ENCODE measurements around the gene PRKAR1B. TPM values are rescaled to one million over a fixed set of nuclear protein-coding genes. Genes with fewer than 3 reads are reported as not detected.

The PRKAR1B gene
- total RNA-seq, 2 donors from 2014 or later, result 33.5 to 43.2 TPM

DNA sequence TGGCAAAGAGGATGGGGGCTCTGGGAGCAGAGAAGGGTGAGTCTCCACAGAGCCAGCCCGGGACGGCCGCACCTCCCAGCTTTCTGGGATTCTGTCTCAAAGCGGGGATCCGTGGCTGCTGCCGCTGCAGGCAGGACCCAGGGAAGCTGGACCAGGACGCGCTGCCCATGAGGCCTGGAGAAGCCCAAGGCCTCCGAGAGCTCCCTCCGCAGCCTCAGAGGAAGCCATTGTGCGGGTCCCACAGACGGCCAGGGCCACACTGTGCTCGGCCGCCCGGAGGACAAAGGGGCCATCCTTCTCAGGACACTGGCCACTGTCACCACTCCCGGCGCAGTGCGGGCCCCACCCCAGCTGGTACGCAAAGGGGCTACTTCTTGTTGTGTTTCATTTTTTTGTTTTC, 128.2 kb downstream of the PRKAR1B start:
- Histone ChIP-seq H3K9me3 (ENCODE audit: control insufficient read depth, low read length) (no peaks in the 10 kb centered on the region), H3K4me1 (ENCODE audit: control insufficient read depth, insufficient read depth, low read length) (no peaks in the 10 kb centered on the region), H3K27ac (ENCODE audit: low read depth, low read length) (no peak overlapping the region), H3K36me3 (ENCODE audit: control insufficient read depth, insufficient read depth, low read length) (no peaks in the 10 kb centered on the region), H3K27me3 (ENCODE audit: control insufficient read depth, insufficient read depth, low read length, poor library complexity, severe bottlenecking) (no peaks in the 10 kb centered on the region), H3K9ac (ENCODE audit: extremely low read depth, low read length, poor library complexity, severe bottlenecking) (no peak overlapping the region), H3K4me3 (ENCODE audit: low read length) (no peak overlapping the region)
- no peak overlapping the region for H3K27ac Mint-ChIP-seq
- no peaks in the 10 kb centered on the region for H3K4me1 Mint-ChIP-seq
- H3K36me3 Mint-ChIP-seq (ENCODE audit: low read depth), result peaks cover 10% of the 10 kb centered on the region
- 95 to 99% methylated on average over 19 of the region's 19 CpGs for WGBS, 2 experiments (ENCODE audit: insufficient coverage in 1 of 2, insufficient read length in 1 of 2)
- H3K9me3 Mint-ChIP-seq, result no peaks in the 10 kb centered on the region
- TF ChIP-seq, protein P1, sequence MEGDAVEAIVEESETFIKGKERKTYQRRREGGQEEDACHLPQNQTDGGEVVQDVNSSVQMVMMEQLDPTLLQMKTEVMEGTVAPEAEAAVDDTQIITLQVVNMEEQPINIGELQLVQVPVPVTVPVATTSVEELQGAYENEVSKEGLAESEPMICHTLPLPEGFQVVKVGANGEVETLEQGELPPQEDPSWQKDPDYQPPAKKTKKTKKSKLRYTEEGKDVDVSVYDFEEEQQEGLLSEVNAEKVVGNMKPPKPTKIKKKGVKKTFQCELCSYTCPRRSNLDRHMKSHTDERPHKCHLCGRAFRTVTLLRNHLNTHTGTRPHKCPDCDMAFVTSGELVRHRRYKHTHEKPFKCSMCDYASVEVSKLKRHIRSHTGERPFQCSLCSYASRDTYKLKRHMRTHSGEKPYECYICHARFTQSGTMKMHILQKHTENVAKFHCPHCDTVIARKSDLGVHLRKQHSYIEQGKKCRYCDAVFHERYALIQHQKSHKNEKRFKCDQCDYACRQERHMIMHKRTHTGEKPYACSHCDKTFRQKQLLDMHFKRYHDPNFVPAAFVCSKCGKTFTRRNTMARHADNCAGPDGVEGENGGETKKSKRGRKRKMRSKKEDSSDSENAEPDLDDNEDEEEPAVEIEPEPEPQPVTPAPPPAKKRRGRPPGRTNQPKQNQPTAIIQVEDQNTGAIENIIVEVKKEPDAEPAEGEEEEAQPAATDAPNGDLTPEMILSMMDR (conservative IDR thresholded peaks at IDR 0.05), result no peak
- no peak for DNase-seq
- no peaks in the 10 kb centered on the region for H3K27me3 Mint-ChIP-seq (ENCODE audit: insufficient read depth)
- no peak overlapping the region for H3K4me3 Mint-ChIP-seq

DNA sequence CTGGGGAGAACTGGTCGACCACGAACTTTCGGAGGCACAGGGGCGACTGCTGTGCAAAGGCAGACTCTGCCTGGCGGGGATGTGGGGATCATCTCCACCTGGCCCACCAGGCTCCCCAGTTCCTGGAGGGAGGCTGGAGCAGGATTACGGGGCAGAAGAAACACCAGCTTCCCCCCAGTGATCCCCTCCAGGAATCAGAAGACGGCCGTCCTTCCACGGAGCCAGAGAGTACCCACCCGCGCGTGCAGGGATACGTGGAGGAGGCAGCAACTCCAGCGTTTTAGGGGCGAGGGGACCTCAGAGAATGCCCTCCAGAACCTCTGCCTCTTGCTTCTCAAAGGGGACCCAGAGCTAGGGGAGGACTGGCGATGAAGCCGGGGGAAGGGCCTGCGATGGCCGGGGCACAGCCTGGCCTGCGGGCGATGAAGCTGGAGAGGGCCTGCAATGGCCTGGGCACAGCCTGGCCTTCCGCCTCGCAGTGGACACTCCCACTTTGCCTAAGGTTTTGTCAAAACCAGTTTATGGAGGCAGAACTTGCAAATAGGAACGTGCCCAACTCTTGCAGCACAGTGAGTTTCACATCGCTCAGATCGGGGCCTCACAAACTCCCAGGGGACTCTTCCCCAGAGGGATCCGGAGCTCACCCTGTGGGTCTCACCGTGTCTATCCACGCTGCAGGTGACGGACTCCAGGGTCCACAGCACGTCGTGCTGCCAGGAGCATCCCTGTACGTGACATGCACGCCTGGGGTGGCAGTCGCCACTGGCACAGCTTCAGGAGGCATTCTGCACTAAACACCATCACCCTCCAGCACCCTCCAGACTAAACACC, 129.5 kb downstream of the PRKAR1B start:
- DNase-seq, result peak; percentile 35
- Mint-ChIP-seq H3K9me3 (no peaks in the 10 kb centered on the region), H3K4me1 (no peaks in the 10 kb centered on the region), H3K27me3 (ENCODE audit: insufficient read depth) (no peaks in the 10 kb centered on the region), H3K36me3 (ENCODE audit: low read depth) (peaks cover 10% of the 10 kb centered on the region), H3K27ac (no peak overlapping the region), H3K4me3 (no peak overlapping the region)
- Histone ChIP-seq H3K4me1 (ENCODE audit: control insufficient read depth, insufficient read depth, low read length) (no peaks in the 10 kb centered on the region), H3K27ac (ENCODE audit: low read depth, low read length) (no peak overlapping the region), H3K27me3 (ENCODE audit: control insufficient read depth, insufficient read depth, low read length, poor library complexity, severe bottlenecking) (no peaks in the 10 kb centered on the region), H3K36me3 (ENCODE audit: control insufficient read depth, insufficient read depth, low read length) (no peaks in the 10 kb centered on the region), H3K4me3 (ENCODE audit: low read length) (no peak overlapping the region), H3K9me3 (ENCODE audit: control insufficient read depth, low read length) (no peaks in the 10 kb centered on the region), H3K9ac (ENCODE audit: extremely low read depth, low read length, poor library complexity, severe bottlenecking) (no peak overlapping the region)
- 93 to 96% methylated on average over 25 to 35 of the region's 35 CpGs for WGBS, 2 experiments (ENCODE audit: insufficient coverage in 1 of 2, insufficient read length in 1 of 2)
- TF ChIP-seq, protein P1 (conservative IDR thresholded peaks at IDR 0.05), result no peak

DNA sequence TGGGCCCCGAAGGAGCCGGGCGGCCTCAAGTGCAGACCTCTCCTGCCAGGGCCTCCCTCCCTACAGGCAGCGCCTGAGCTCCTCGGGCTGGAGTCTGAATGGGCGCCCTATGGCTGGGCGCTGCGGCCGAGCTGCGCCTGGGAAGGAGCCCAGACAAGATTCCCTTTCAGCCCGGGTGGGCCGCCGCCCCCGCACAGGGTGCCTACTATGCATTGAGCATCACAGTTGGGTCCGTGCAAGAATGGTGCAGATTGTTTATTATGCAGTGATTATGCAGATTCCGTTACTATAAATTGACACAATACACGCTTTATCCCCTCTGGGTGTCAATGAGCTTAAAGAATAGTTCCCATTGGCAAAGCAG, 130.3 kb downstream of the PRKAR1B start:
- Histone ChIP-seq H3K36me3 (ENCODE audit: control insufficient read depth, insufficient read depth, low read length) (no peaks in the 10 kb centered on the region), H3K9me3 (ENCODE audit: control insufficient read depth, low read length) (no peaks in the 10 kb centered on the region), H3K27me3 (ENCODE audit: control insufficient read depth, insufficient read depth, low read length, poor library complexity, severe bottlenecking) (no peaks in the 10 kb centered on the region), H3K9ac (ENCODE audit: extremely low read depth, low read length, poor library complexity, severe bottlenecking) (no peak overlapping the region), H3K4me1 (ENCODE audit: control insufficient read depth, insufficient read depth, low read length) (no peaks in the 10 kb centered on the region), H3K27ac (ENCODE audit: low read depth, low read length) (no peak overlapping the region), H3K4me3 (ENCODE audit: low read length) (no peak overlapping the region)
- Mint-ChIP-seq H3K4me3 (no peak overlapping the region), H3K9me3 (no peaks in the 10 kb centered on the region), H3K27me3 (ENCODE audit: insufficient read depth) (no peaks in the 10 kb centered on the region), H3K4me1 (no peaks in the 10 kb centered on the region), H3K27ac (no peak overlapping the region), H3K36me3 (ENCODE audit: low read depth) (peaks cover 10% of the 10 kb centered on the region)
- TF ChIP-seq, protein P1 (conservative IDR thresholded peaks at IDR 0.05), result no peak
- DNase-seq, result no peak
- 96 to 98% methylated on average over 7 to 17 of the region's 17 CpGs for WGBS, 2 experiments (ENCODE audit: insufficient coverage in 1 of 2, insufficient read length in 1 of 2)

Data from endodermal cell (in vitro differentiated cells).